K562 (cell line): ENCODE data around the gene MALAT1. TPM values are rescaled to one million over a fixed set of nuclear protein-coding genes. Genes with fewer than 3 reads are reported as not detected.

Source experiments
- CBFB ChIP-seq: sonication (generic); formaldehyde crosslinking; IDR thresholded peaks from 2 replicates; pipeline ENCODE4 v1.4.0; 2020; ENCODE audit warnings: mild to moderate bottlenecking, missing genetic modification reagents
- IRF9 ChIP-seq: fragments of 450-650 bp; IDR thresholded peaks from 2 replicates; pipeline ENCODE4 v1.6.1; 2016; ENCODE audit warnings: missing biosample characterization, missing genetic modification characterization
- MLX ChIP-seq, 2 experiments: fragments of 450-650 bp in 1 of 2; sonication (generic) in 1 of 2; formaldehyde crosslinking; conservative IDR thresholded peaks; 2 replicates each; pipeline versions ENCODE4 v1.4.0 to v1.8.1; 2020 to 2022; ENCODE audit warnings: mild to moderate bottlenecking in 1 of 2, missing genetic modification reagents in 1 of 2
- MTA3 ChIP-seq: fragments of 450-650 bp; formaldehyde crosslinking; IDR thresholded peaks from 2 replicates; pipeline ENCODE4 v1.6.1; 2017; ENCODE audit warnings: mild to moderate bottlenecking, borderline replicate concordance
- SIX5 ChIP-seq, 2 experiments: IDR thresholded peaks; 2 replicates each; pipeline ENCODE4 v1.6.1; 2011; ENCODE audit warnings: low read length in 2 of 2, borderline replicate concordance in 1 of 2, low read depth in 1 of 2, mild to moderate bottlenecking in 1 of 2, moderate library complexity in 1 of 2; ENCODE audit not compliant: insufficient read depth in 1 of 2
- SLC30A9 ChIP-seq: fragments of 250-450 bp; sonication (Bioruptor Pico); IDR thresholded peaks from 2 replicates; pipeline ENCODE4 v1.8.0; 2022; ENCODE audit warnings: mild to moderate bottlenecking, moderate library complexity
- STAT5B ChIP-seq: fragments of 250-450 bp; sonication (Bioruptor Pico); IDR thresholded peaks from 2 replicates; pipeline ENCODE4 v1.8.0; 2021; ENCODE audit warnings: mild to moderate bottlenecking, inconsistent platforms
- ZNF133 ChIP-seq: fragments of 250-450 bp; sonication (Bioruptor Pico); IDR thresholded peaks from 2 replicates; pipeline ENCODE4 v1.4.0; 2020; ENCODE audit warnings: mild to moderate bottlenecking
- ZNF143 ChIP-seq: sonication (generic); formaldehyde crosslinking; IDR thresholded peaks from 2 replicates; pipeline ENCODE4 v1.9.0; 2022; ENCODE audit warnings: mild to moderate bottlenecking, missing genetic modification reagents
- ZNF253 ChIP-seq: fragments of 250-450 bp; sonication (Bioruptor Pico); conservative IDR thresholded peaks from 2 replicates; pipeline ENCODE4 v1.6.1; 2021; ENCODE audit warnings: mild to moderate bottlenecking
- ZNF518B ChIP-seq: fragments of 250-450 bp; sonication (Bioruptor Pico); IDR thresholded peaks from 2 replicates; pipeline ENCODE4 v1.5.0; 2021; ENCODE audit warnings: mild to moderate bottlenecking, moderate library complexity
- ZNF655 ChIP-seq: fragments of 250-450 bp; sonication (Bioruptor Pico); IDR thresholded peaks from 2 replicates; pipeline ENCODE4 v1.5.0; 2021
- ZNF740 ChIP-seq, 3 experiments: fragments of 200-800 bp in 1 of 3; sonication (Bioruptor generic) in 1 of 3; sonication (generic) in 1 of 3; formaldehyde crosslinking in 1 of 3; IDR thresholded peaks; 2 replicates each; pipeline versions ENCODE4 v1.6.1 to v1.8.0; 2016 to 2022; ENCODE audit warnings: mild to moderate bottlenecking in 2 of 3, missing compliant biosample characterization in 2 of 3, missing genetic modification characterization in 2 of 3, missing genetic modification reagents in 1 of 3
- polyA plus RNA-seq, 8 experiments: library from polyadenylated mRNA; depleted of rRNA in 4 of 8; stranded (reverse) in 5 of 8; unstranded in 3 of 8; fragments of >200 nt; fragmentation: Nextera tagmentation in 2 of 8; fragmentation: Illumina TruSeq in 1 of 8; extraction: Ambion mirVana in 2 of 8; extraction: Trizol in 1 of 8; gene quantifications; 2 replicates each; pipeline versions ENCODE4 v1.2.1 to v1.2.3, GENCODE V29; 2011 to 2014; ENCODE audit warnings: inconsistent platforms in 1 of 8, missing spikeins in 1 of 8
- total RNA-seq, 7 experiments: library from RNA; depleted of rRNA in 6 of 7; stranded (reverse); fragments of >200 nt in 6 of 7; fragmentation: Illumina TruSeq in 2 of 7; extraction: Trizol in 2 of 7; gene quantifications; 2 replicates each; pipeline versions ENCODE4 v1.2.1 to v1.2.3, GENCODE V29; 2011 to 2021; ENCODE audit warnings: low replicate concordance in 1 of 7

The MALAT1 gene
- total and polyA plus RNA-seq, 9 of the 15 experiments (the other 6 are each of a cell fraction or from before 2014, with no cell fraction given): 363 to 8,715 (median 2,351) TPM

- peak; percentile 81 for TF ChIP-seq ZNF253 (CRISPR knock-in tag)
- TF ChIP-seq CBFB: no peak
- no peak for TF ChIP-seq ZNF143
- no peak for TF ChIP-seq MTA3
- peak; percentile 90; the same call in 1 of the 2 replicates for TF ChIP-seq ZNF655 (CRISPR knock-in tag)
- TF ChIP-seq ZNF518B (CRISPR knock-in tag): peak; percentile 53; the same call in 1 of the 2 replicates
- TF ChIP-seq MLX (CRISPR knock-in tag; conservative IDR thresholded peaks at IDR 0.05): no peak
- no peak for TF ChIP-seq STAT5B (CRISPR knock-in tag)
- TF ChIP-seq SIX5 (IDR thresholded peaks at IDR 0.05; ENCODE audit: borderline replicate concordance in 1 of 2, insufficient read depth in 1 of 2, low read depth in 1 of 2, low read length in 2 of 2): no peak
- TF ChIP-seq ZNF133 (CRISPR knock-in tag): no peak
- no peak; the same call in 1 of the 2 replicates for TF ChIP-seq ZNF740 (CRISPR knock-in tag; IDR thresholded peaks at IDR 0.05)
- TF ChIP-seq ZNF740 (tag; IDR thresholded peaks at IDR 0.05): no peak
- no peak for TF ChIP-seq SLC30A9 (CRISPR knock-in tag)
- no peak for TF ChIP-seq IRF9 (tag)
These were observed 6.8 kb downstream of the MALAT1 start (continued) for GRCh38 chr11:65505466-65506289.
